ENCODE data around the gene MAPK8IP2.
"Not testable (repeated sequence)": the region's sequence is repeated elsewhere in the genome, so short reads cannot be mapped to it uniquely, and the experiment has no call there.

MAPK8IP2 gene

GRCh38 chr22:50635591-50635990 is 35.0 kb downstream of the MAPK8IP2 start:
- DNase-seq (ENCODE audit: low read depth) = no peak

GRCh38 chr22:50640296-50640695 is 39.7 kb downstream of the MAPK8IP2 start:
- not testable (repeated sequence) for DNase-seq (ENCODE audit: low read depth)

- no peak for DNase-seq (ENCODE audit: low read depth)
These were observed 40.5 kb downstream of the MAPK8IP2 start for GRCh38 chr22:50640857-50641647.

- DNase-seq (ENCODE audit: low read depth) = no peak
These were observed 41.4 kb downstream of the MAPK8IP2 start for GRCh38 chr22:50641696-50642607.

GRCh38 chr22:50643021-50643820 is 42.6 kb downstream of the MAPK8IP2 start:
- not testable (repeated sequence) for DNase-seq (ENCODE audit: low read depth)

- DNase-seq (ENCODE audit: low read depth) = not testable (repeated sequence)
These were observed 43.2 kb downstream of the MAPK8IP2 start for GRCh38 chr22:50643821-50644101.

- DNase-seq (ENCODE audit: low read depth) = no peak
These were observed 52.7 kb downstream of the MAPK8IP2 start for GRCh38 chr22:50653256-50653655.

- not testable (repeated sequence) for DNase-seq (ENCODE audit: low read depth)
These were observed 54.1 kb downstream of the MAPK8IP2 start for GRCh38 chr22:50654664-50655063.

GRCh38 chr22:50656122-50657070 is 55.8 kb downstream of the MAPK8IP2 start:
- no peak for DNase-seq (ENCODE audit: low read depth)

- DNase-seq (ENCODE audit: low read depth) = no peak
These were observed 57.3 kb downstream of the MAPK8IP2 start for GRCh38 chr22:50657925-50658324.

GRCh38 chr22:50659711-50660110 is 59.1 kb downstream of the MAPK8IP2 start:
- not testable (repeated sequence) for DNase-seq (ENCODE audit: low read depth)

- DNase-seq (ENCODE audit: low read depth) = no peak
These were observed 59.7 kb downstream of the MAPK8IP2 start for GRCh38 chr22:50660306-50660705.
